ENCODE measurements around the gene SLC35A4.
"Not testable (repeated sequence)": the region's sequence is repeated elsewhere in the genome, so short reads cannot be mapped to it uniquely, and the experiment has no call there.

Gene SLC35A4

GRCh38 chr5:140576776-140577201 lies 12.2 kb downstream of the SLC35A4 start:
- no peak for DNase-seq
- no peaks in the 10 kb centered on the region for H3K36me3 ChIP-seq (ENCODE audit: control insufficient read depth in 4 of 4, insufficient read depth in 4 of 4, low read length in 3 of 4)
- H3K4me3 ChIP-seq (ENCODE audit: control insufficient read depth in 1 of 7, extremely low read depth in 1 of 7, insufficient read depth in 4 of 7, low read depth in 2 of 7, low read length in 6 of 7): no peak overlapping the region
- ChIA-PET CTCF (interaction anchor here (0.6 to 1.9 kb wide), 5 partner anchors 29 to 112 kb away, joined by 3 to 4 read pairs (median 3); no protein-coding TSS in a partner anchor), POLR2A (interaction anchor here (0.5 kb wide), 1 partner anchor 1433 kb away, joined by 3 read pairs; no protein-coding TSS in a partner anchor)
- H3K4me1 ChIP-seq (ENCODE audit: control extremely low read depth in 1 of 4, control insufficient read depth in 4 of 4, insufficient read depth in 4 of 4, low read length in 3 of 4): no peaks in the 10 kb centered on the region
- H3K27me3 ChIP-seq (replicated peaks in 2 of 5; ENCODE audit: control insufficient read depth in 4 of 5, insufficient read depth in 5 of 5, low read length in 4 of 5): no peaks in the 10 kb centered on the region
- WGBS (ENCODE audit: insufficient coverage): no CpG with 5 or more reads among the region's 2 CpGs
- no peak overlapping the region for H3K27ac ChIP-seq (ENCODE audit: insufficient read depth in 1 of 2, low read depth in 1 of 2, low read length in 2 of 2, poor library complexity in 1 of 2, severe bottlenecking in 2 of 2)
- no peaks in the 10 kb centered on the region for H3K9me3 ChIP-seq (ENCODE audit: control extremely low read depth in 1 of 5, control insufficient read depth in 4 of 5, insufficient read depth in 2 of 5, low read depth in 1 of 5, low read length in 4 of 5)

- CTCF ChIA-PET: interaction anchor here (0.8 to 1.1 kb wide), 2 partner anchors 12 to 14 kb away, joined by 3 read pairs; no protein-coding TSS in a partner anchor
- 97% methylated on average over 4 of the region's 6 CpGs for WGBS (ENCODE audit: insufficient coverage)
These were observed 14.6 kb downstream of the SLC35A4 start for GRCh38 chr5:140579188-140579747.

GRCh38 chr5:140587495-140587894 lies 22.9 kb downstream of the SLC35A4 start:
- Histone ChIP-seq H3K27ac (ENCODE audit: insufficient read depth in 1 of 2, low read depth in 1 of 2, low read length in 2 of 2, poor library complexity in 1 of 2, severe bottlenecking in 2 of 2) (no peak overlapping the region), H3K36me3 (ENCODE audit: control insufficient read depth in 4 of 4, insufficient read depth in 4 of 4, low read length in 3 of 4) (no peaks in the 10 kb centered on the region), H3K9me3 (ENCODE audit: control extremely low read depth in 1 of 5, control insufficient read depth in 4 of 5, insufficient read depth in 2 of 5, low read depth in 1 of 5, low read length in 4 of 5) (peaks cover 0 to 7% (median 4%) of the 10 kb centered on the region in 5 experiments), H3K4me1 (ENCODE audit: control extremely low read depth in 1 of 4, control insufficient read depth in 4 of 4, insufficient read depth in 4 of 4, low read length in 3 of 4) (peaks cover 0 to 10% (median under 1%) of the 10 kb centered on the region in 4 experiments), H3K4me3 (ENCODE audit: control insufficient read depth in 1 of 7, extremely low read depth in 1 of 7, insufficient read depth in 4 of 7, low read depth in 2 of 7, low read length in 6 of 7) (no peak overlapping the region), H3K27me3 (replicated peaks in 2 of 5; ENCODE audit: control insufficient read depth in 4 of 5, insufficient read depth in 5 of 5, low read length in 4 of 5) (peaks cover 0 to 4% (median 0%) of the 10 kb centered on the region in 5 experiments)
- CTCF ChIA-PET: interaction anchor here (1.8 kb wide), 1 partner anchor 13 kb away, joined by 5 read pairs; no protein-coding TSS in a partner anchor
- POLR2A ChIA-PET: no interaction called here
- WGBS (ENCODE audit: insufficient coverage): 100% methylated on average over 1 of the region's 1 CpG
- no peak for DNase-seq

More at GRCh38 chr5:140579188-140579747, 14.6 kb downstream of the SLC35A4 start:
- H3K4me3 ChIP-seq (ENCODE audit: control insufficient read depth in 1 of 7, extremely low read depth in 1 of 7, insufficient read depth in 4 of 7, low read depth in 2 of 7, low read length in 6 of 7); H3K27me3 ChIP-seq (replicated peaks in 2 of 5; ENCODE audit: control insufficient read depth in 4 of 5, insufficient read depth in 5 of 5, low read length in 4 of 5); H3K9me3 ChIP-seq (ENCODE audit: control extremely low read depth in 1 of 5, control insufficient read depth in 4 of 5, insufficient read depth in 2 of 5, low read depth in 1 of 5, low read length in 4 of 5); H3K27ac ChIP-seq (ENCODE audit: insufficient read depth in 1 of 2, low read depth in 1 of 2, low read length in 2 of 2, poor library complexity in 1 of 2, severe bottlenecking in 2 of 2); DNase-seq; H3K4me1 ChIP-seq (ENCODE audit: control extremely low read depth in 1 of 4, control insufficient read depth in 4 of 4, insufficient read depth in 4 of 4, low read length in 3 of 4); H3K36me3 ChIP-seq (ENCODE audit: control insufficient read depth in 4 of 4, insufficient read depth in 4 of 4, low read length in 3 of 4); POLR2A ChIA-PET: not testable (repeated sequence)

- ChIA-PET CTCF (interaction anchor here (1.1 to 1.8 kb wide), 3 partner anchors 12 to 46 kb away, joined by 3 to 5 read pairs (median 4); no protein-coding TSS in a partner anchor), POLR2A (no interaction called here)
- WGBS (ENCODE audit: insufficient coverage): no CpG with 5 or more reads among the region's 5 CpGs
- Histone ChIP-seq H3K36me3 (ENCODE audit: control insufficient read depth in 4 of 4, insufficient read depth in 4 of 4, low read length in 3 of 4) (no peaks in the 10 kb centered on the region), H3K27me3 (replicated peaks in 2 of 5; ENCODE audit: control insufficient read depth in 4 of 5, insufficient read depth in 5 of 5, low read length in 4 of 5) (peaks cover 0 to 4% (median 0%) of the 10 kb centered on the region in 5 experiments), H3K4me1 (ENCODE audit: control extremely low read depth in 1 of 4, control insufficient read depth in 4 of 4, insufficient read depth in 4 of 4, low read length in 3 of 4) (peaks cover 0 to 10% (median under 1%) of the 10 kb centered on the region in 4 experiments), H3K27ac (ENCODE audit: insufficient read depth in 1 of 2, low read depth in 1 of 2, low read length in 2 of 2, poor library complexity in 1 of 2, severe bottlenecking in 2 of 2) (no peak overlapping the region), H3K4me3 (ENCODE audit: control insufficient read depth in 1 of 7, extremely low read depth in 1 of 7, insufficient read depth in 4 of 7, low read depth in 2 of 7, low read length in 6 of 7) (no peak overlapping the region), H3K9me3 (ENCODE audit: control extremely low read depth in 1 of 5, control insufficient read depth in 4 of 5, insufficient read depth in 2 of 5, low read depth in 1 of 5, low read length in 4 of 5) (peaks cover 0 to under 1% (median 0%) of the 10 kb centered on the region in 5 experiments)
- no peak for DNase-seq
These were observed 23.9 kb downstream of the SLC35A4 start for GRCh38 chr5:140588311-140589070.

- no peak overlapping the region for H3K27ac ChIP-seq (ENCODE audit: insufficient read depth in 1 of 2, low read depth in 1 of 2, low read length in 2 of 2, poor library complexity in 1 of 2, severe bottlenecking in 2 of 2)
- whole genome bisulfite sequencing (ENCODE audit: insufficient coverage): 97% methylated on average over 4 of the region's 7 CpGs
These were observed 26.2 kb downstream of the SLC35A4 start for GRCh38 chr5:140590861-140591260.

GRCh38 chr5:140591747-140592372 lies 27.2 kb downstream of the SLC35A4 start:
- Histone ChIP-seq H3K27ac (ENCODE audit: insufficient read depth in 1 of 2, low read depth in 1 of 2, low read length in 2 of 2, poor library complexity in 1 of 2, severe bottlenecking in 2 of 2) (no peak overlapping the region), H3K27me3 (replicated peaks in 2 of 5; ENCODE audit: control insufficient read depth in 4 of 5, insufficient read depth in 5 of 5, low read length in 4 of 5) (peaks cover 0 to 4% (median 0%) of the 10 kb centered on the region in 5 experiments), H3K9me3 (ENCODE audit: control extremely low read depth in 1 of 5, control insufficient read depth in 4 of 5, insufficient read depth in 2 of 5, low read depth in 1 of 5, low read length in 4 of 5) (no peaks in the 10 kb centered on the region), H3K4me1 (ENCODE audit: control extremely low read depth in 1 of 4, control insufficient read depth in 4 of 4, insufficient read depth in 4 of 4, low read length in 3 of 4) (peaks cover 4 to 25% (median 9%) of the 10 kb centered on the region in 4 experiments), H3K36me3 (ENCODE audit: control insufficient read depth in 4 of 4, insufficient read depth in 4 of 4, low read length in 3 of 4) (no peaks in the 10 kb centered on the region), H3K4me3 (ENCODE audit: control insufficient read depth in 1 of 7, extremely low read depth in 1 of 7, insufficient read depth in 4 of 7, low read depth in 2 of 7, low read length in 6 of 7) (no peak overlapping the region)
- DNase-seq: peak in 2 of 3 donors; percentile 45 to 47
- POLR2A ChIA-PET: no interaction called here
- CTCF ChIA-PET: interaction anchor here (0.9 to 2.7 kb wide), 3 partner anchors 10 to 43 kb away, joined by 3 to 7 read pairs (median 3); no protein-coding TSS in a partner anchor
- WGBS (ENCODE audit: insufficient coverage): 83% methylated on average over 3 of the region's 5 CpGs

More at GRCh38 chr5:140590861-140591260, 26.2 kb downstream of the SLC35A4 start:
- peaks cover 0 to 4% (median 0%) of the 10 kb centered on the region in 5 experiments for H3K27me3 ChIP-seq (replicated peaks in 2 of 5; ENCODE audit: control insufficient read depth in 4 of 5, insufficient read depth in 5 of 5, low read length in 4 of 5)
- no peak overlapping the region for H3K4me3 ChIP-seq (ENCODE audit: control insufficient read depth in 1 of 7, extremely low read depth in 1 of 7, insufficient read depth in 4 of 7, low read depth in 2 of 7, low read length in 6 of 7)
- ChIA-PET POLR2A (no interaction called here), CTCF (interaction anchor here (2.7 kb wide), 1 partner anchor 9 kb away, joined by 7 read pairs; no protein-coding TSS in a partner anchor)
- no peak for DNase-seq
- no peaks in the 10 kb centered on the region for H3K9me3 ChIP-seq (ENCODE audit: control extremely low read depth in 1 of 5, control insufficient read depth in 4 of 5, insufficient read depth in 2 of 5, low read depth in 1 of 5, low read length in 4 of 5)
- peaks cover 0 to 22% (median 8%) of the 10 kb centered on the region in 4 experiments for H3K4me1 ChIP-seq (ENCODE audit: control extremely low read depth in 1 of 4, control insufficient read depth in 4 of 4, insufficient read depth in 4 of 4, low read length in 3 of 4)
- no peaks in the 10 kb centered on the region for H3K36me3 ChIP-seq (ENCODE audit: control insufficient read depth in 4 of 4, insufficient read depth in 4 of 4, low read length in 3 of 4)
